Gastrocnemius medialis (tissue), 4 donors: ENCODE data around the gene DNAJC30. TPM values are rescaled to one million over a fixed set of nuclear protein-coding genes. Genes with fewer than 3 reads are reported as not detected.

Source experiments
- ATAC-seq, 2 donors: fragments of 150-250 bp; one replicate each; pipeline ENCODE4 v1.9.1; 2016
- DNase-seq, 2 donors: peaks; one replicate each; pipeline ENCODE4 v3.0.0-alpha.2; 2019
- H3K27ac ChIP-seq, 4 donors: fragments of 200-600 bp; sonication (generic); 1 replicate in 1 of 4; 2 replicates in 3 of 4; pipeline ENCODE4 v1.5.1; 2016 to 2018; ENCODE audit warnings: mild to moderate bottlenecking in 2 of 4, moderate library complexity in 1 of 4
- H3K27me3 ChIP-seq, 3 donors: fragments of 200-600 bp; sonication (generic) in 2 of 3; 1 replicate in 1 of 3; 2 replicates in 2 of 3; pipeline versions ENCODE4 v1.5.1 to v1.6.0; 2016 to 2019; ENCODE audit warnings: mild to moderate bottlenecking in 1 of 3, moderate library complexity in 1 of 3
- H3K36me3 ChIP-seq, 2 donors: fragments of 200-600 bp; sonication (generic) in 1 of 2; one replicate each; pipeline ENCODE4 v1.5.1; 2017 to 2018
- H3K4me1 ChIP-seq, 2 donors: fragments of 200-600 bp; sonication (generic) in 1 of 2; one replicate each; pipeline ENCODE4 v1.5.1; 2016 to 2017; ENCODE audit warnings: mild to moderate bottlenecking in 2 of 2
- H3K4me3 ChIP-seq, 4 donors: fragments of 200-600 bp; sonication (generic) in 3 of 4; 1 replicate in 1 of 4; 2 replicates in 3 of 4; pipeline ENCODE4 v1.5.1; 2016 to 2019; ENCODE audit warnings: mild to moderate bottlenecking in 2 of 4
- H3K9me3 ChIP-seq, 3 donors: fragments of 200-600 bp; sonication (generic) in 2 of 3; 1 replicate in 1 of 3; 2 replicates in 2 of 3; pipeline ENCODE4 v1.5.1; 2016 to 2019
- POLR2A ChIP-seq, 2 donors: fragments of 450-650 bp; IDR thresholded peaks; one replicate each; pipeline ENCODE4 v1.6.1; 2017; ENCODE audit warnings: antibody characterized with exemption in 2 of 2, mild to moderate bottlenecking in 2 of 2, moderate library complexity in 2 of 2
- in situ Hi-C, 4 donors: fragments of 200-750 bp; cut with MboI; loops; one replicate each; pipeline versions ENCODE4 v1.15.0 to v1.8.0; 2017; ENCODE audit warnings: low sequenced_read_pairs in 4 of 4
- intact Hi-C: fragments of 100-400 bp; cut with DNase I; formaldehyde crosslinking; loops from one replicate; pipeline ENCODE4 v1.15.1; 2023; ENCODE audit warnings: low total_unique reads
- total RNA-seq, 4 donors: library from RNA; depleted of rRNA; stranded (reverse); fragments of >200 nt; gene quantifications; one replicate each; pipeline versions ENCODE4 v1.1.0 to v1.2.3, GENCODE V29; 2016
- TF ChIP-seq, protein P1 (sequence below), 5 experiments: fragments of 450-650 bp in 3 of 5; fragments of 200-600 bp in 2 of 5; sonication (generic) in 2 of 5; IDR thresholded peaks in 4 of 5; conservative IDR thresholded peaks in 1 of 5; 1 replicate in 4 of 5; 2 replicates in 1 of 5; pipeline ENCODE4 v1.5.1; 2016 to 2019; ENCODE audit warnings: antibody characterized with exemption in 5 of 5, mild to moderate bottlenecking in 3 of 5, moderate library complexity in 3 of 5

DNAJC30 gene
- total RNA-seq, 4 donors from 2014 or later, result 3.9 to 10.5 (median 5.6) TPM

- H3K36me3 ChIP-seq, result no peaks in the 10 kb centered on the region
- peaks cover 10 to 28% of the 10 kb centered on the region in 2 donors for H3K4me1 ChIP-seq
- DNase-seq (no peak), ATAC-seq (peak; percentile 11 to 13)
- no peaks in the 10 kb centered on the region for H3K9me3 ChIP-seq
- TF ChIP-seq, protein P1, sequence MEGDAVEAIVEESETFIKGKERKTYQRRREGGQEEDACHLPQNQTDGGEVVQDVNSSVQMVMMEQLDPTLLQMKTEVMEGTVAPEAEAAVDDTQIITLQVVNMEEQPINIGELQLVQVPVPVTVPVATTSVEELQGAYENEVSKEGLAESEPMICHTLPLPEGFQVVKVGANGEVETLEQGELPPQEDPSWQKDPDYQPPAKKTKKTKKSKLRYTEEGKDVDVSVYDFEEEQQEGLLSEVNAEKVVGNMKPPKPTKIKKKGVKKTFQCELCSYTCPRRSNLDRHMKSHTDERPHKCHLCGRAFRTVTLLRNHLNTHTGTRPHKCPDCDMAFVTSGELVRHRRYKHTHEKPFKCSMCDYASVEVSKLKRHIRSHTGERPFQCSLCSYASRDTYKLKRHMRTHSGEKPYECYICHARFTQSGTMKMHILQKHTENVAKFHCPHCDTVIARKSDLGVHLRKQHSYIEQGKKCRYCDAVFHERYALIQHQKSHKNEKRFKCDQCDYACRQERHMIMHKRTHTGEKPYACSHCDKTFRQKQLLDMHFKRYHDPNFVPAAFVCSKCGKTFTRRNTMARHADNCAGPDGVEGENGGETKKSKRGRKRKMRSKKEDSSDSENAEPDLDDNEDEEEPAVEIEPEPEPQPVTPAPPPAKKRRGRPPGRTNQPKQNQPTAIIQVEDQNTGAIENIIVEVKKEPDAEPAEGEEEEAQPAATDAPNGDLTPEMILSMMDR (IDR thresholded peaks at IDR 0.05 in 4 of 5, conservative IDR thresholded peaks at IDR 0.05 in 1 of 5), result no peak
- TF ChIP-seq POLR2A (IDR thresholded peaks at IDR 0.05), result no peak
- H3K27ac ChIP-seq, result peak overlapping the region in 3 of 4 donors; percentile 33 to 50 (median 36)
- no peaks in the 10 kb centered on the region for H3K27me3 ChIP-seq
- intact Hi-C loops (loop anchor here (1.0 to 5.0 kb wide), 2 partner anchors 19 to 37 kb away; partner anchors contain the start of genes ABHD11, BUD23 and DNAJC30), in situ Hi-C loops (loop anchor here in 2 of 4 donors (5.0 to 10.0 kb wide), 2 partner anchors 105 to 112 kb away; no protein-coding TSS in a partner anchor)
- H3K4me3 ChIP-seq, result peak overlapping the region; percentile 52 to 90 (median 62)
These were observed 36.5 kb upstream of the DNAJC30 start for GRCh38 chr7:73719806-73720169.

DNA sequence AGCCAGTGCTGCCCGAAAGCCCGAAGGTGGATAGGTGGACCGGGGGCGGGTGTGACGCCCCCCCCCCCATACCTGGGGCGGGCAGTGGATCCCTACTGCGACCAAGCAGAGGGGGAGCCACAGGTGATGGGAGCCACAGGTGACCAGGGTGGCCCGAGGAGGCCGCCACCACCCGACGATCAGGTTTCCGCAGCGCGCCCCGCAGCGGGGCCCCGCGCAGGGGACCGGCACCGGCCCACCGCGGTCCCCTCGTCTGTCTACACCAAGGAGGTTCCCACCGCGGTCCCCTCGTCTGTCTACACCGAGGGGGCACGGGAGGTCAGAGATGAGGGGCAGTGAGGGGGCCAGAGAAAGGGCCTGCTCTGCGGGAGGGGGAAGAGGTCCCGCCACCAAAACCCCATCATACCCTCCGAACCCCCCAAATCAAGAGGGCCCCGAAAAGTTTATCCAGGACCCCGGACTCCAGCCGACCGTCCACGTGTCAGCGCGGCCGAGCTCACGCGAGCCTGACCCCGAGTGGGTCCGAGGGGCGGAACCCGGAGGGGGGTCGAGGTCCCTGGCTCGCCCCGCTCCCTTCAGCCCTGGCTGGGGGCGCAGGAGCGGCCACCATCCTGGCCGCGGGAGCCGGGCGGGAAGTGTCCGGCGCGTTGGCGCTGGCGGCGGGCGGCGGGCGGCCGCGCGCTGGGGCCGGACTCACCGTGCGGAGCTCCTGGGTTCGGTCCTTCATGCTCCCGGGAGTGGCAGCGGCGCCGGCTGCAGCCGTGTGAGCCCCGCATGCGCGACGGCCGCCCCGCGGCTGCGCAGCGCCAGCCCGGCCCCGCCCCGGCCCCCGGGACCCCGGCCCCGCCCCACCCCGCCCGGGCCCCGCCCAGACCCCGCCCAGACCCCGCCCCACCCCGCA, 35.9 kb upstream of the DNAJC30 start, which contains the start of gene STX1A:
Gene STX1A (minus strand): TSS at position 765 of the 901 bp plus-strand sequence. CDS start 38 bp downstream, at position 727.
- ATAC-seq (peak; percentile 76 to 83), DNase-seq (peak; percentile 36 to 62)
- Histone ChIP-seq H3K9me3 (no peaks in the 10 kb centered on the region), H3K4me3 (peak within 1 kb of the TSS; percentile 65 to 95 (median 81)), H3K27me3 (no peaks in the 10 kb centered on the region), H3K4me1 (peaks cover 10 to 28% of the 10 kb centered on the region in 2 donors), H3K27ac (peak within 1 kb of the TSS; percentile 43 to 78 (median 60)), H3K36me3 (no peaks in the 10 kb centered on the region)
- in situ Hi-C loops (loop anchor here in 1 of 4 donors (10.0 kb wide), 1 partner anchor 104 kb away; no protein-coding TSS in a partner anchor), intact Hi-C loops (loop anchor here (1.0 to 5.0 kb wide), 2 partner anchors 19 to 37 kb away; partner anchors contain the start of genes ABHD11, BUD23 and DNAJC30)
- peak; percentile 51 to 72 for TF ChIP-seq POLR2A (IDR thresholded peaks at IDR 0.05)
- TF ChIP-seq, protein P1 (IDR thresholded peaks at IDR 0.05 in 4 of 5, conservative IDR thresholded peaks at IDR 0.05 in 1 of 5), result no peak

DNA sequence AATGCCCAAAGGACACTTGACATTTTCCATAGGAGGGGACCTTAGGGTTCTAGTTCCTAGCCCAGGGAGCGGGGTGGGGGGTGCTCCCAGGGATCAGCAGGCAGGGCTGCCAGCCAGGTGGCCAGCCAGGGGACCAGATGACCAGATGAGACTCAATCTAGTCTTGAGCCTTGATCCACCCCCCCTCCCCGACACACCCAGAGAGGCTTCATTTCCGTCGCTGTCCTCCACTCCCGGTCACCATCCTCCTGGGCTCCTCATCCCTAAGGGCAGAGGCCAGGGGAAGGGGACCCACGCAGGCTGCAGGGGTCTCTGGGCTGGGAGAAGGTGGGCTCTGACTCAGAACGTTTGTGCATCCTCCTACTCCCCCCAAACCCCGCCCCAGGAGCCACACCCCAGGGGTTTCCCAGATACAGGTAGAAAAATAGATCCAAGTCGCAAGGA, 35.2 kb upstream of the DNAJC30 start:
- Histone ChIP-seq H3K9me3 (no peaks in the 10 kb centered on the region), H3K27me3 (no peaks in the 10 kb centered on the region), H3K27ac (no peak overlapping the region), H3K4me3 (peak overlapping the region; percentile 65 to 95 (median 81)), H3K36me3 (no peaks in the 10 kb centered on the region), H3K4me1 (peaks cover 10 to 28% of the 10 kb centered on the region in 2 donors)
- no peak for DNase-seq
- TF ChIP-seq, protein P1 (IDR thresholded peaks at IDR 0.05 in 4 of 5, conservative IDR thresholded peaks at IDR 0.05 in 1 of 5), result no peak
- no peak for TF ChIP-seq POLR2A (IDR thresholded peaks at IDR 0.05)
- in situ Hi-C loops, result loop anchor here in 1 of 4 donors (10.0 kb wide), 1 partner anchor 104 kb away; no protein-coding TSS in a partner anchor
- no peak for ATAC-seq
- intact Hi-C loops, result loop anchor here (5.0 kb wide), 1 partner anchor 36 kb away; the partner anchor contains the start of genes BUD23 and DNAJC30

- Histone ChIP-seq H3K9me3 (no peaks in the 10 kb centered on the region), H3K4me1 (peaks cover 10 to 28% of the 10 kb centered on the region in 2 donors), H3K27me3 (no peaks in the 10 kb centered on the region), H3K27ac (no peak overlapping the region), H3K4me3 (no peak overlapping the region), H3K36me3 (no peaks in the 10 kb centered on the region)
- in situ Hi-C loops, result loop anchor here in 1 of 4 donors (10.0 kb wide), 1 partner anchor 103 kb away; no protein-coding TSS in a partner anchor
- ATAC-seq (no peak), DNase-seq (no peak)
- TF ChIP-seq, protein P1 (IDR thresholded peaks at IDR 0.05 in 4 of 5, conservative IDR thresholded peaks at IDR 0.05 in 1 of 5), result no peak
- TF ChIP-seq POLR2A (IDR thresholded peaks at IDR 0.05), result no peak
- intact Hi-C loops, result loop anchor here (5.0 kb wide), 1 partner anchor 36 kb away; the partner anchor contains the start of genes BUD23 and DNAJC30
These were observed 34.7 kb upstream of the DNAJC30 start for GRCh38 chr7:73717991-73718405.
